ENCODE data around the gene CD48.
A peak's percentile ranks its signal among the peaks of the same experiment; 100 is the strongest.
"Not testable (repeated sequence)": the region's sequence is repeated elsewhere in the genome, so short reads cannot be mapped to it uniquely, and the experiment has no call there.

The CD48 gene

GRCh38 chr1:160707236-160708064 is 4.2 kb downstream of the CD48 start:
- peak overlapping the region; percentile 69 for H3K4me3 ChIP-seq
- peaks cover 32% of the 10 kb centered on the region for H3K36me3 ChIP-seq
- peak overlapping the region; percentile 64; the same call in 1 of the 2 replicates for H3K9ac ChIP-seq
- no peaks in the 10 kb centered on the region; the same call in 1 of the 2 replicates for H4K20me1 ChIP-seq
- peaks cover 89% of the 10 kb centered on the region for H3K4me1 ChIP-seq
- H3K4me2 ChIP-seq, result peak overlapping the region; percentile 88
- TF ChIP-seq Cebpa-rat (IDR thresholded peaks at IDR 0.05), result no peak
- peak overlapping the region; percentile 88 for H3K27ac ChIP-seq
- no peaks in the 10 kb centered on the region for H3K27me3 ChIP-seq
- no peaks in the 10 kb centered on the region for H3K9me3 ChIP-seq

GRCh38 chr1:160706526-160707235 is 4.9 kb downstream of the CD48 start:
- Histone ChIP-seq H3K27ac (peak overlapping the region; percentile 88), H3K4me2 (peak overlapping the region; percentile 88), H3K36me3 (peaks cover 40% of the 10 kb centered on the region), H3K9me3 (no peaks in the 10 kb centered on the region; the same call in 1 of the 2 replicates), H3K4me3 (peak overlapping the region; percentile 69), H4K20me1 (no peaks in the 10 kb centered on the region; the same call in 1 of the 2 replicates), H3K4me1 (peaks cover 82% of the 10 kb centered on the region), H3K27me3 (no peaks in the 10 kb centered on the region), H3K9ac (peak overlapping the region; percentile 64; the same call in 1 of the 2 replicates)
- no peak for TF ChIP-seq Cebpa-rat (IDR thresholded peaks at IDR 0.05)

GRCh38 chr1:160705742-160706141 is 5.9 kb downstream of the CD48 start:
- H3K9ac ChIP-seq, result no peak overlapping the region
- no peaks in the 10 kb centered on the region for H3K27me3 ChIP-seq
- peaks cover 45% of the 10 kb centered on the region for H3K36me3 ChIP-seq
- H4K20me1 ChIP-seq, result no peaks in the 10 kb centered on the region; the same call in 1 of the 2 replicates
- H3K4me3 ChIP-seq, result no peak overlapping the region
- H3K9me3 ChIP-seq, result no peaks in the 10 kb centered on the region; the same call in 1 of the 2 replicates
- peaks cover 72% of the 10 kb centered on the region for H3K4me1 ChIP-seq
- no peak overlapping the region for H3K27ac ChIP-seq
- H3K4me2 ChIP-seq, result peak overlapping the region; percentile 88
- no peak for TF ChIP-seq Cebpa-rat (IDR thresholded peaks at IDR 0.05)

GRCh38 chr1:160705212-160705621 is 6.4 kb downstream of the CD48 start:
- H3K27me3 ChIP-seq, H3K27ac ChIP-seq, H3K4me3 ChIP-seq, H4K20me1 ChIP-seq, H3K9me3 ChIP-seq, H3K9ac ChIP-seq: not testable (repeated sequence)
- peaks cover 67% of the 10 kb centered on the region for H3K4me1 ChIP-seq
- H3K36me3 ChIP-seq, result peaks cover 45% of the 10 kb centered on the region
- peak overlapping the region; percentile 88 for H3K4me2 ChIP-seq

- Histone ChIP-seq H3K27me3 (no peaks in the 10 kb centered on the region), H3K4me3 (no peak overlapping the region)
- no peak for TF ChIP-seq Cebpa-rat (IDR thresholded peaks at IDR 0.05)
Observed at GRCh38 chr1:160704250-160704649, 7.4 kb downstream of the CD48 start.

GRCh38 chr1:160702100-160702499 is 9.5 kb downstream of the CD48 start:
- Histone ChIP-seq H3K9me3 (no peaks in the 10 kb centered on the region; the same call in 1 of the 2 replicates), H3K36me3 (peaks cover 49% of the 10 kb centered on the region), H3K4me2 (no peak overlapping the region), H3K27me3 (no peaks in the 10 kb centered on the region), H3K4me3 (no peak overlapping the region), H3K27ac (no peak overlapping the region), H4K20me1 (no peaks in the 10 kb centered on the region; the same call in 1 of the 2 replicates), H3K9ac (no peak overlapping the region), H3K4me1 (peaks cover 36% of the 10 kb centered on the region)
- TF ChIP-seq Cebpa-rat (IDR thresholded peaks at IDR 0.05), result no peak

More at GRCh38 chr1:160704250-160704649, 7.4 kb downstream of the CD48 start:
- no peaks in the 10 kb centered on the region; the same call in 1 of the 2 replicates for H3K9me3 ChIP-seq
- H4K20me1 ChIP-seq, result no peaks in the 10 kb centered on the region; the same call in 1 of the 2 replicates
- peaks cover 49% of the 10 kb centered on the region for H3K36me3 ChIP-seq
- H3K4me1 ChIP-seq, result peaks cover 57% of the 10 kb centered on the region
- H3K9ac ChIP-seq, result no peak overlapping the region
- H3K4me2 ChIP-seq, result peak overlapping the region; percentile 88
- H3K27ac ChIP-seq, result no peak overlapping the region

- not testable (repeated sequence) for H3K27ac ChIP-seq, H3K4me1 ChIP-seq, H3K4me2 ChIP-seq, H3K4me3 ChIP-seq, H4K20me1 ChIP-seq, H3K27me3 ChIP-seq, H3K9ac ChIP-seq
- Histone ChIP-seq H3K36me3 (peaks cover 37% of the 10 kb centered on the region), H3K9me3 (peaks cover 13% of the 10 kb centered on the region; the same call in 1 of the 2 replicates)
Observed at GRCh38 chr1:160692390-160692789, 19.2 kb downstream of the CD48 start.

- Histone ChIP-seq H3K27me3 (no peaks in the 10 kb centered on the region), H3K9ac (peak overlapping the region; percentile 44; the same call in 1 of the 2 replicates), H3K9me3 (peaks cover 30% of the 10 kb centered on the region), H3K4me3 (no peak overlapping the region), H3K36me3 (peaks cover 86% of the 10 kb centered on the region), H3K4me1 (peaks cover 25% of the 10 kb centered on the region), H3K27ac (peak overlapping the region; percentile 67), H3K4me2 (peak overlapping the region; percentile 69), H4K20me1 (no peaks in the 10 kb centered on the region)
- TF ChIP-seq Cebpa-rat (IDR thresholded peaks at IDR 0.05), result no peak
Observed at GRCh38 chr1:160685266-160685665, 26.4 kb downstream of the CD48 start.

GRCh38 chr1:160682983-160683865 is 28.4 kb downstream of the CD48 start:
- Histone ChIP-seq H3K9ac (no peak overlapping the region), H3K4me2 (no peak overlapping the region), H4K20me1 (no peaks in the 10 kb centered on the region)

More at GRCh38 chr1:160682983-160683865, 28.4 kb downstream of the CD48 start:
- Histone ChIP-seq H3K4me1 (peaks cover 28% of the 10 kb centered on the region), H3K9me3 (peaks cover 26% of the 10 kb centered on the region), H3K27me3 (no peaks in the 10 kb centered on the region), H3K36me3 (peaks cover 94% of the 10 kb centered on the region), H3K27ac (no peak overlapping the region), H3K4me3 (no peak overlapping the region)
- TF ChIP-seq Cebpa-rat (IDR thresholded peaks at IDR 0.05), result no peak
